GM12878 (cell line): Measurements from ENCODE around the gene ACACA.

Source experiments
- CHD2 ChIP-seq: IDR thresholded peaks from 2 replicates; pipeline ENCODE4 v1.6.1; 2011; ENCODE audit warnings: low read depth, low read length, improper control_type of control experiment, borderline replicate concordance
- CTCF ChIP-seq, 3 experiments: IDR thresholded peaks in 2 of 3; conservative IDR thresholded peaks in 1 of 3; 2 replicates each; pipeline ENCODE4 v1.5.1; 2011; ENCODE audit warnings: low read depth in 3 of 3, low read length in 3 of 3, mild to moderate bottlenecking in 3 of 3, control low read depth in 2 of 3, moderate library complexity in 2 of 3, inconsistent platforms in 1 of 3, mixed read lengths in 1 of 3; ENCODE audit not compliant: control insufficient read depth in 2 of 3, insufficient read depth in 1 of 3; ENCODE audit errors: extremely low read depth in 1 of 3
- NR2C2 ChIP-seq: IDR thresholded peaks from 2 replicates; pipeline ENCODE4 v1.6.1; 2011; ENCODE audit warnings: borderline replicate concordance, low read depth; ENCODE audit not compliant: control insufficient read depth, insufficient read length
- POLR2A ChIP-seq: IDR thresholded peaks from 2 replicates; pipeline ENCODE4 v1.6.1; 2011; ENCODE audit warnings: low read depth, mild to moderate bottlenecking, low read length
- RBBP5 ChIP-seq: fragments of 200-600 bp; sonication (generic); conservative IDR thresholded peaks from 2 replicates; pipeline ENCODE4 v1.6.1; 2016
- SIN3A ChIP-seq: IDR thresholded peaks from 2 replicates; pipeline ENCODE4 v1.6.1; 2012; ENCODE audit warnings: low read depth, low read length, improper control_type of control experiment
- ZNF24 ChIP-seq: fragments of 450-650 bp; IDR thresholded peaks from 2 replicates; pipeline ENCODE4 v1.6.1; 2017; ENCODE audit warnings: antibody characterized with exemption, mild to moderate bottlenecking

DNA sequence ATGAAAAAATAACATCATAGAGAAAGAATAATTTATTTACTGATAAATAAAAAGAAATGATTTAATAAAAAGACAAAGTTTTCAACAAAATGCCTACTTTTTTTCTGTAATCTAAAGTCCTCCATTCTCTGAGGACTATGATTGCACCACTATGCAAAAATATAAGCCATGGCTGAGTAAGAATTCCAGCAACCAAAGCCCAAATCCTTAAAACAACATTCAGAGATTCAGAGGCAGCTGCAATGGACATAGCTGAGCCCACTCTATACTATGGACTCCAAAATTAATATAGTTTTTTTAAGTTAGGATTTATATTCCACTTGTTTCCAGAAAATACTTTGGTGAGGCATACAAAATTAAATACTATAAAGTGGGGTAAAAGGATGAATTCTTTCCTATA is 200.3 kb downstream of the ACACA start:
- TF ChIP-seq POLR2A (no peak), CTCF (IDR thresholded peaks at IDR 0.05 in 2 of 3, conservative IDR thresholded peaks at IDR 0.05 in 1 of 3; ENCODE audit: control insufficient read depth in 2 of 3, extremely low read depth in 1 of 3, insufficient read depth in 1 of 3, low read depth in 3 of 3, low read length in 3 of 3) (no peak), SIN3A (no peak), RBBP5 (no peak), ZNF24 (no peak), NR2C2 (no peak), CHD2 (no peak)
